Coronary artery (tissue), 2 donors: ENCODE data around the gene C21orf58.

Experiments used
- DNase-seq: peaks from one replicate; pipeline ENCODE4 v3.0.0-alpha.2; 2017; ENCODE audit warnings: low spot score
- H3K27ac ChIP-seq, 2 donors: fragments of 200-600 bp; sonication (generic); one replicate each; pipeline ENCODE4 v1.5.1; 2016 to 2019
- H3K4me3 ChIP-seq: fragments of 200-600 bp; sonication (generic); 2 replicates; pipeline ENCODE4 v1.5.1; 2016; ENCODE audit warnings: mild to moderate bottlenecking, moderate library complexity
- CTCF ChIP-seq: fragments of 200-600 bp; sonication (generic); IDR thresholded peaks from one replicate; pipeline ENCODE4 v1.5.1; 2019; ENCODE audit warnings: antibody characterized with exemption

The C21orf58 gene

GRCh38 chr21:46269466-46269865, 54.2 kb downstream of the C21orf58 start:
- no peak for TF ChIP-seq CTCF
- H3K27ac ChIP-seq: no peak overlapping the region
- H3K4me3 ChIP-seq: no peak overlapping the region
- DNase-seq: no peak

GRCh38 chr21:46268371-46268770, 55.3 kb downstream of the C21orf58 start:
- no peak for TF ChIP-seq CTCF
- DNase-seq: no peak
- Histone ChIP-seq H3K27ac (no peak overlapping the region), H3K4me3 (no peak overlapping the region)

GRCh38 chr21:46266946-46267345, 56.7 kb downstream of the C21orf58 start:
- Histone ChIP-seq H3K4me3 (no peak overlapping the region), H3K27ac (no peak overlapping the region)
- no peak for TF ChIP-seq CTCF
- no peak for DNase-seq

GRCh38 chr21:46265736-46266525, 57.7 kb downstream of the C21orf58 start:
- Histone ChIP-seq H3K27ac (no peak overlapping the region), H3K4me3 (no peak overlapping the region)
- DNase-seq: no peak
- TF ChIP-seq CTCF: no peak

- TF ChIP-seq CTCF: no peak
- no peak for DNase-seq
- no peak overlapping the region for H3K27ac ChIP-seq
- H3K4me3 ChIP-seq: no peak overlapping the region
Observed at GRCh38 chr21:46264690-46265144, 59.0 kb downstream of the C21orf58 start.

- no peak overlapping the region for H3K27ac ChIP-seq
- DNase-seq: no peak
- no peak for TF ChIP-seq CTCF
Observed at GRCh38 chr21:46264046-46264689, 59.5 kb downstream of the C21orf58 start.

More at GRCh38 chr21:46264046-46264689, 59.5 kb downstream of the C21orf58 start:
- no peak overlapping the region for H3K4me3 ChIP-seq
